ENCODE measurements around the gene IGF1R.

The IGF1R gene

DNA sequence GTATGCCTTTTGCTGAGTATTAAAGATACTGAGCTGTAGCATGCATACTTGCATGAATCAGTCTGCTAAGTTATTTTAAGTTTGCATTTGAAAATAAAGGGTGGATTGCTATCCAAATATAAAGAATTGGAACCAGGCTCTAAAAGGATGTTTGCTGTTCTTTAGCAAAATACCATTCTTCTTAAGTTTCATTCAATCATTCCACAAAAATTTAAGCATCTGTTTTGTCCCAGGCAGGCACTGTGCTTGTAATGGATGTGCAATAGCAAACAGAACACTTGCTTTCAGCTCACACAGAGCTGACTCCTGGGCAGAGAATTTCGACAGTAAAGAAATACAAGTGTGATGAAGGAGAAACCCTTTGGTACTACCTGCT is 208.2 kb downstream of the IGF1R start:
- no peak for DNase-seq (ENCODE audit: low read depth in 2 of 2)

DNA sequence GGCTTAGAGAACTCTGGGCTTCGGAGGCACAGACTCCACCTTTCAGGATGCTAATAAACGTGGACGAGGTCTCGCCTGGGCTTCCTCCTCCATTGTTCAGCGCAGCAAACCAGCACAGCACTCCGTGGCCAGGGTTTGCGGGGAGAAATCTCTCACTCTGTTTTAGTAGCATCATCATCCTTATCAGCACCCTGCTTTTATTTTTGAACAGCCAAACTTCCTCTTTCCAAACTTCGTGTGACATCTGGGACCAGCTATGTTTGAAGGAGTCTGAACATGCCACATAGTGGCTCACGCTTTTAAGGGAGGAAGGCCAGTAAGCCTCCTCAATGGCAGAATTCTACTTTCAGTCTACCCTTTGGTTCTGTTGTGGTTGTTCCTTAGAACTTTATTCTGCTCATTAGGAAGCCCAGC is 210.3 kb downstream of the IGF1R start:
- DNase-seq (ENCODE audit: low read depth in 2 of 2): no peak

DNA sequence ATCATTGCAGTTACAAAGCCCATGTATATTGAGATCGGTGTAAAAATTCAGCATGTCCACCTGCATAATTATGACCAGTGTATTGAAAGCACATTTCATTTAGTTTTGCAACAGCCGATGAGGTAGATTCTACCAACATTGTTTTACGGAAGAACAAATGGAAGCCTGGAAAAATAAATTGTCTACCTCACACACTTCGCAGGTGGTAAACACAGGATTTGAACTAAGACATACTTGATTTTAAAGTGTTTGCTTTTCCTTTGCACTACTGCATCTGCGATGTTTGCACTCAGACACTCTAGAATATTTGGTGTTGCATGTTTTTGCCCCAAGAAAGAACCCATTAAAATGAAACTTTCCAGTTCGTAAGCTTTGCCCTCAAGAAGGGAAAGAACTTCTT is 210.8 kb downstream of the IGF1R start:
- DNase-seq (ENCODE audit: low read depth in 2 of 2): no peak

DNA sequence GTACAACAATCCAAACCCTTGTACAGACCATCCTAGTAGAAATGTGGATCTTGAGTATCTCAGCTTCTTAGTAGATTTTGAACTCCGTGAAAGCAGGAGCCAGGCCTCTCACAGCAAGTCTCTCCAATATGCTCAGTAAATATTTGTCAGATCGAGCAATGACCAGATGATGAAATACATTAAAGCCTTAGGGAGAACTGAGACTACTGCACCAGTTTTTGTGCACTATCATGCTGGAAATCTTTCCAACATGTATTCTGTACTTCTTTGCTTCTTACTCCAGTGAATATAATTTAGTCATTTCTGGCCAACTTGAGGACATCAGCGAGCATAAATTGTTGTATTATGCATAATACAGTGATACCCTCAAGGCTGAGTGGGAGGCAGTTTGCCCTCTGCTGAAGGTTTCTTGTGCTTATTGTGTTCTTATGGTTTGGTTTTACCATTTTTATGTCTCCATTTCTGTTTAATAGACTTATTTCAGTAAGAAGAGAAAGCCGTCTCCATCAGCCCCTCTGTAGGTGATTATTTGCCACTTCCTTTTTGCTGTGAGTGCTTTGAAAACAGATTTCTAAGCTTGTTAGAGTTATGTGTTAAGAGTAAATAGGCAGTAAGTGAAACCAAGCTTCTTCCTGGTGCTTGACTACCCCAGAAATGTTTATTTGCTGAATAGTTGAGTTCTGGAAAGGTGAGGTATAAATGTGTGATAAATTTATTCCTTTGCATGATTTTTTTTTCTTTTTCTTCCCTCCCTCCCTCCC is 212.1 kb downstream of the IGF1R start:
- DNase-seq (ENCODE audit: low read depth in 2 of 2): no peak

DNA sequence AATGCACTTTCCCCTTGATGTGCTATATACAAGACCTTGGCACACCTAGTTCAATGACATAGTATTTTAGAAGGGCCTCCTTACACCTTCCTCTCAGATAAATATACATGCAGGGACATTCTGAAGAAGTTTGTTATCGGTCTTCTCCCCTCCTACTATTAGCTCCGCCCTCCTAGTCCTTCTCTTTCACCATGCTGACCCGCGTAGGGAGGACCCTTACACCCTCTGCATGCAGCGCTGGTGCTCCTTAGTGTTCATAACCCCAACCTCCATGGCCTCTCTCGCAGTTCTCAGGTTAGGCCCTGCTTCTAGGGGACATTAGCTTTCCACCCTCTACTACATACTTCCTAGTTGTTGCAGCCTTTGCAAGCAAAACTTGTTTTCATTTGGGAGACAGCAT is 212.8 kb downstream of the IGF1R start:
- DNase-seq (ENCODE audit: low read depth in 2 of 2): no peak

DNA sequence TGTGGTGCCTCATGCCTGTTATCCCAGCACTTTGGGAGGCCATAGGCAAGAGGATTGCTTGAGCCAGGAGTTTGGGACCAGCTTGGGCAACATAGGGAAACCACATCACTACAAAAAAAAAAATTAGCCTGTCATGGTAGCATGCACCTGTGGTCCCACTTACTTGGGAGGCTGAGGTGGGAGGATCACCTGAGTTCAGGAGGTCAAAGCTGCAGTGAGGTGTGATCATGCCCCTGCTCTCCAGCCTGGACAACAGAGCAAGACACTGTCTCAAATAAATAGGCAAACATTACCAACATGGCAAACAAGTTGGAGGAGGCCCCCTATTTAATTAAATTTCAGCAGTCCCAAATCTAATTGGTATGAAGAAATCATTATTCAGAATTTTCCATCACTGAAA is 215.6 kb downstream of the IGF1R start:
- no peak for DNase-seq (ENCODE audit: low read depth in 2 of 2)

DNA sequence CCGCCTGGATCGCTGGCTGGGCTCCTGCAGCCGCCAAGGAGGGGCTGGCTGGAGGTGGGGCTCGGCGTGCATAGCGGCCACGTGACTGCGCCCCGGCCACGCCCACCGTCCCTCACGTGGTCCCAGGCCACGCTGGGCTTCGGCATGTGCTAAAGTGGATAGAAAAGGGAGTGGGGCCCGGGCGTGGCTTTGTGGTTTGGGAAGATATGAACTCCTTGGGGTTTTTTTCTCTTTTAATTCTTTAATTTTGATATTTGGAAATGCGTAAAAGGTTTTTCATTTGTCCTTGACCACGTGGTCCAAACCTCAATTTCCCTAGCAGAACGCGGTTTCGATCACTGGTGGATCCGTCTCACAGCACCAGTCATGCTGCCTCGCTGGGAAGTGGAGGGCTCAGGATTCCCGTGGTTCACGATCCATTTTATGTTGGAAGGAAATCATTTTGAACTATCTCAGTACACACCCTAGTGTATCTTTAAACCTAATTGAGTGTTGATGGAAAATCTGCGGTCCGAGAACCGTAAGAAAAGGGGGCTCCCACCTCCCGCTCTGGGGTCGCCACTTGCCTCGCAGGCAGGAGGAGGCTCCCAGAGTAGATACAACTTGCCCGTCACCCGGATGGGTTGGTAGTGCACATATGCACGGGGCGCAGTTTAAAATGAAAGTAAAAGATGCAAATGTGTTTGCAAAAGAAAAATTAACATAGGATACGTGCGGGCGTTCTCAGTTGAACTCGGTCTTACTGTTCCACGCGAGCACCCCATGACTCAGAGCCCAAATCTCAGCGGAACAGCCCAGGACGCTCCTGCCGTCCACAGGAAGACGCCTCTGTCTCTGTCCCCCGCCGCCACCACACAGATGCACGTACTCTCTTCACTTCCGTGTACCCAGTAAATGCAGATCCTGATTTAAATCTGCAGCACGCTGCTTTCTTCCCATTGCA is 217.3 kb downstream of the IGF1R start:
- DNase-seq (ENCODE audit: low read depth in 2 of 2): peak; percentile 20 to 46

DNA sequence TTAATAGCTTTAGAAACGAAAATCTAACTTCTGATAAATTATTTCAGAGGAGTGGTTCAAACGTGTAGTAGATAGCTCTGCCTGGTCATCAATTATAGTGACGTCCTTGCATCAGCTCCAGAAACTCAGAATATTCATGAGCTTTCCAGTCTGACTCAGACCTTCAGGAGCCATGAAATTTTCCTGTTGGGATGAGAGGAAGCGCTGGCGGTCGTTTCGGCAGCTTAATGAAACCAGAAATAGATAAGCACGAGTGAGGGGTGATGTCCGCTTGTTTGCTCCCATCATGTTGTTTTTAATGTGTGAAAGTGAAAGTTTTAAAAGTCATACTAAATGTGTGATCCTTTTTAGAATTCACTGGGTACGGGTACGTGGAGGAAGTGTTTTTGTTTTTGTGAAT is 218.2 kb downstream of the IGF1R start:
- DNase-seq (ENCODE audit: low read depth in 2 of 2): no peak

DNA sequence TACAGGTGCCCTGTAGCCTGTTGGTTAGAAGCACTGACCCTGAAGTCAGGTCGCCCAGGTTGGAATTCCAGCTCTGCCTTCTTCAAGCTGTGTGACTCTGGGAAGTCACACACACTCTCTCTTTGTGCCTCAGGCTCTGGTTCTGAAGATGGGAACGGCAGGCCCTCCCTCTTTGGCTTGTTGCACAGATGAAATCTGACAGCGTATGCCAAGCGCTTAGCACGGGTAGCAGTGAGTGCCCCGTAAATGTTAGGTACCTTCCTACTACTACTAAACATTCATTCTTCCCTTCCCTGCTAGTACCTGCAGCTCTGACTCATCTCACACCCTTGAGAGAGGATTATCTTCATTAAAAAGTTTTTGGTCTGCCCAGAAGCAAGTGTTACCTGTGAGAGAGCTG is 220.2 kb downstream of the IGF1R start:
- no peak for DNase-seq (ENCODE audit: low read depth in 2 of 2)

DNA sequence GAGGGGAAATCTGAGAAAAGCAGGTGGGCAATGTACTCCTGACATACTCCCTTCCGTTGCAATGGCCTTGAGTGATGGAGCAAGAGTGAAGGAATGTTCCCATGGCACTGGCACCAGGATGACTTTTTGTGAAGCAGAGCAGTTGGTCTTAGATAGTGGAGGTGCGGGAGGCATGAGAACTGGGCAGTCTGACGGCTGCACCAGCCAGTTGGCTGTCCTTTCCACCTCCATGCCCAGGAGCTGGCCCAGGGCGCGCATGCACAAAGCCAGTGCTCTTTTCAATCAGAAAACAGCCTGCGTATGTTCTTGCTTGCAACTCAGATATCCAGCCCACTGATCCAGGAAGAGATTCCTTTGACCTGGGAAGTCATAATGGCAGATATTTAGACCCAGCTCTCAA is 222.4 kb downstream of the IGF1R start:
- DNase-seq (ENCODE audit: low read depth in 2 of 2): no peak

DNA sequence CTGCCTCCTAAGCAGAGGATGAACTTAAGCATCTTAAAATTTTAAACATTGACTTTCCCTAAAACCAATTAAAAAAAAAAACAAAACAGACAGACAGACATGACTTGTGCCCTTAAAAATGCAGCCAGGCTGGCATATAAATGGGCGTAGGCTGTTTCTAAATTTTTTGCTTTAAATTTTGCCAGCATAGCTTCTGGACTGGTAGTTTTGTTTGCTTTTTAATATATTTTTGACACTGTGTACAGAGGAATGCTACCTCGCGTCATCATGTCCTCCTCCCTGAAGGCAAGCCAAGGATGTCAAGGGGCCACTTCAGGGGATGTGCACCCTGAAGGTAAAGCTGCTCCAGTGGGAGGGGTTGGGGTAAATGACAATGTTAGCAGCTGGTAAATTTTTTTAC is 224.4 kb downstream of the IGF1R start:
- DNase-seq (ENCODE audit: low read depth in 2 of 2): no peak

DNA sequence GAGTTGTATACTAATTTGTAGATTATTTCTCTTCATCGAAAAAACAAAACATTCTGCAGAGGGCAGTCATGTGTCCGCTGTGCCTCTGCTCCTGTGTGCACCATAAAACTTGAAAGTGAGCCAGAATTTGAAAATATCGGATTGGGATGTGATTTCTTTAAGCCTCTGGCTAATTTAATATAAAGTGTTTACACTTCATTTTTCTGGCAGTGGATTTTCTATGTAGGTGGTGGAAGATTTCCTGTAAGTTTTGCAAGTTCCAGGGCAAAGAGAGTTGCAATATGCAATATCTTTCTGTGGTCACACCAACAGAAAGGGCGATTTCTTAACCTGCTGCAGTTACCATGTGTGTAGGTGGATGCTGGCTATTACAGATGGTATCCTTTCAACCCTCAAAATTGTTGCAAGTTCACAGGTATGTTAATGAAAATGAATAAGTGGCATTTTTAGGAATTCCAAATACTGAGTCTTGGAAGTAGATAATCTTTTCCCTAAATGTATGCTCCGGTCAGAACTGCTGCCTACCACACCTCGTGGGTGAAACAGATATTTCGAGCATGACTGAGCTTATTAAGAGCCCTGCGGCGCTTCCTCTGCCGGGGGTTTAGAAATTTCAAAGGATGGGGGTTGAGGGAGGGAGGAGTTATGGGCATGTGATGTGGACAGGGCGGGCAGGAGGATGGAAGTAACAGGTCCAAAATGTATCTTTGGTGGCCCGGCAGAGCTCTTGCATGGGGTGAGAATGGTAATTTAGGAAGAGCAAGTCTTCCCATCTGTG is 225.3 kb downstream of the IGF1R start:
- DNase-seq (ENCODE audit: low read depth in 2 of 2): no peak

DNA sequence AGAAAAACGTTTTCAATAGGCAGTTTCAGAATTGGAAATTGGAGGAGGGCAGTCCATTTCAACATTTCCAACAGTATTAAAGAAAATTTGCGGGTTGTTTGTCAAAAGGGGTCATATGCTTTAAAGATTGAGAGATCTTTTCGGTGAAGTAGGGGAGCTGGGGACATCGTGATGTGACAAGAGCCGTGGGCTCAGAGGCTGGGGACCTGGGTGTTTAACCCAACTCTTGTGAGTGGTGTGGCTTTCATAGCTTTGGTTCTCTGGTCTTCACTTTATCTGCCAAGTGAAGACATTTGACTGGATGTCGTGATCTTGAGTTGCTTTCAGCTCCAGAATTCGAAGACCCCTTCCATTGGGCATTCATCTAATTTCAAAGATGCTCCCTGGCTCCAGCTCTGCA is 226.0 kb downstream of the IGF1R start:
- no peak for DNase-seq (ENCODE audit: low read depth in 2 of 2)

DNA sequence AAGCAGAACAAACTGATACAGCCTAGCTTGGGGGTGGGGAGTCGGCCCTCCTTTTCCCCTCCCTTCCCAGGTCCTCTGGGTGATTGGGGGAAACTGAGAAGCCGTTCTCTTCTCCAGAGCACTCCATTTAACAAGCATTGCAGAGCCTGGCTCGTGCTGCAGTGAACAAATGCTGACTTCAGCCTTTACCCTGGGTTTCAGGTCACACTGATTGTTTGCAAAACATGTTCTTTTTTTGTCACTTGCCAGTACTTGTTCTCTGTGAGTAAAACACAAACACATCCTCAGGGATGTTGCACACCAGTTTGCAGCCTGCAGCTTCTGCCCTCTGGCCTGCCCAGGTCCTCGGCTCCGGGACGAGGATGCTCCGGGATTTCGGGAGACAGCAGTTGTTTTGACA is 226.4 kb downstream of the IGF1R start:
- no peak for DNase-seq (ENCODE audit: low read depth in 2 of 2)

DNA sequence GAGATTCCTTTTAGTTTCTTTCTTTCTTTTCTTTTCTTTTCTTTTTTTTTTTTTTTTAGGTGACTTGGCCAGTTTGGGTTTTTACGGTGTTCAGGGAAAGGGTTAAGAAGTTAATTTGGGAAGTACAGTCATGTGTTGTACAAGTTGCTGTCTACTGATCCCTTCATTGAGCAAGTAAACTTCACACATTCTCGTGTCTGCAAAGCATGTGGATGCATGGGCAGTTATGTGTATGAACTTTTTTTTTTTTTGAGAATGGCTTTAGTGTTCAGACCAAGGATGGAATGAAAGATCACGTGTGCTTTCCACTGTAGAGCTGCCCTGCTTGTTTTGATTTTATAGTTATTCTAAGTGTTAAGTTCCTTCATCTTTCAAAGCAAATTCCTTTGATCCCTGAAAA is 227.0 kb downstream of the IGF1R start:
- DNase-seq (ENCODE audit: low read depth in 2 of 2): no peak

DNA sequence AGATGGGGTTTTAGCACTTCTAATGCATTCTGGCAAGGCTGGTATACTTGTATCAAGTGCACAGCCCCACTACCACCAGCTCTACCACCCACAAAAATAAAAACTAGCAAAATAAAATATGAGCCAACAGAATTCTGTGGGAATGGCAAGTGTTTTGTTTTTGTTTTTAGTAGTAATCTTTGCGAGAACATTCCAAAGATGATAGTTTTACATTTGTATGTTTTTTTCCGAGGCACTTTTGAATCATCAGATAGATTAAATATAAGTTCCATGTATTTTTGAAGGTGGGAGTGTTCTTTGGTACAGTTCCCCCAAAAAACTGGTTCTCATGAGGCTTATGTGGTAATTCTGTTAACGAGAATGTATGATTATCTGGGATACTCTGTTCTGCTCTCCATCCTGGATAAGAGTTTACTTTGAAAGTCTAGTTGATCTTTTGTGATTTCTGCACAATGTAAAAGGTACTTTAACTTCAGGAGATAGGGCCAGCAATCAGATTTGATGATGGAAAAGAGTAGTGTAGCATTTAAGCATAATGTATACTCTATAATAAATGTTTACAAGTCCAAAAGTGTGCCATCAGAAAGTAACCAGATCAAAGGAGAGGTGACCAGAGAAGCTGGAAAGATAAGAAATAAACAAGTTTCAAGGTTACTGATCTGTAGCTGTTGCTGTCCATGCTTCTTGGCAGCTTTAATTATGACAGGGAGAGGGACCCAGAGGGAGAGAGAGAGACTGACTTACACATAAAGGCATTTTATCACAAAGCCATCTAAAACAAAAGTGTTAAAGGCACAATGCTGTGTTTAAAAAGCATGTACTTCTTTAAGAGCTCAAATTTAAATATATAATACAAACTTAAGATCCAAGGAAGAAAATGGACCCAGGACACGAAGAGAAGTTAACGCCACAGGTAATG is 228.4 kb downstream of the IGF1R start:
- no peak for DNase-seq (ENCODE audit: low read depth in 2 of 2)

DNA sequence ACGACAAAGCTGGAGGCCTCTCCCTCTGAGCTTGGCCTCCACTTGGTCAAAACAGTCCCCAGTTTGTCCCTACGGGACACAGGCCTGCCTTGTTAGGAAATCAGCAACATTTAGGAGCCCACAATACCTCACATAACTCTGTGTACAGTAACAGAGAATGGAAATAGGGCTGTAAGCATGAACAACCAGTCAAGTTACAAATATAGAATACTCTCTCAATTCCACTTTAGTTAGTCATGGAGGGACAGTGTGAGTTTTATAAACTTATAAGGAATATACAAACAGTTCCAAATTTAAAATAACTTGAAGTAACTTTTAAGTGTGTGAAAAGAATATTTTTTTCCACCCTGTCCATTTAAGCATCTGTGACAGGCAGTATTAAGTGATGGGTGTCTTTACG is 229.8 kb downstream of the IGF1R start:
- no peak for DNase-seq (ENCODE audit: low read depth in 2 of 2)

DNA sequence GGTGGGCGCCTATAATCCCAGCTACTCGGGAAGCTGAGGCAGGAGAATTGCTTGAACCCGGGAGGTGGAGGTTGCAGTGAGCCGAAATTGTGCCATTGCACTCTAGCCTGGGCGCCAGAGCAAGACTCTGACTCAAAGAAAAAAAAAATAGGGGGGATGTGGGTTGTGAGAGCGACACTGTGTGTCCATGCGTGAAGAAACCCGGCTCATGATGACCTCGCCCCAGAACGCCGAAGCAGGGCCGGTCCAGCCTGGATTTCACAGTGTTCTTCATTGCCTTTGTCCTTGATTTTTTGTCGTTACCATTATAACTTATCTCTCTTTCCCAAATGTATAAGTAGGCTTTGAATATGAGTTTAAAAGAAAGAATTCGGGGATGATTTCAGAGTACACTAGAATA is 230.5 kb downstream of the IGF1R start:
- no peak for DNase-seq (ENCODE audit: low read depth in 2 of 2)

DNA sequence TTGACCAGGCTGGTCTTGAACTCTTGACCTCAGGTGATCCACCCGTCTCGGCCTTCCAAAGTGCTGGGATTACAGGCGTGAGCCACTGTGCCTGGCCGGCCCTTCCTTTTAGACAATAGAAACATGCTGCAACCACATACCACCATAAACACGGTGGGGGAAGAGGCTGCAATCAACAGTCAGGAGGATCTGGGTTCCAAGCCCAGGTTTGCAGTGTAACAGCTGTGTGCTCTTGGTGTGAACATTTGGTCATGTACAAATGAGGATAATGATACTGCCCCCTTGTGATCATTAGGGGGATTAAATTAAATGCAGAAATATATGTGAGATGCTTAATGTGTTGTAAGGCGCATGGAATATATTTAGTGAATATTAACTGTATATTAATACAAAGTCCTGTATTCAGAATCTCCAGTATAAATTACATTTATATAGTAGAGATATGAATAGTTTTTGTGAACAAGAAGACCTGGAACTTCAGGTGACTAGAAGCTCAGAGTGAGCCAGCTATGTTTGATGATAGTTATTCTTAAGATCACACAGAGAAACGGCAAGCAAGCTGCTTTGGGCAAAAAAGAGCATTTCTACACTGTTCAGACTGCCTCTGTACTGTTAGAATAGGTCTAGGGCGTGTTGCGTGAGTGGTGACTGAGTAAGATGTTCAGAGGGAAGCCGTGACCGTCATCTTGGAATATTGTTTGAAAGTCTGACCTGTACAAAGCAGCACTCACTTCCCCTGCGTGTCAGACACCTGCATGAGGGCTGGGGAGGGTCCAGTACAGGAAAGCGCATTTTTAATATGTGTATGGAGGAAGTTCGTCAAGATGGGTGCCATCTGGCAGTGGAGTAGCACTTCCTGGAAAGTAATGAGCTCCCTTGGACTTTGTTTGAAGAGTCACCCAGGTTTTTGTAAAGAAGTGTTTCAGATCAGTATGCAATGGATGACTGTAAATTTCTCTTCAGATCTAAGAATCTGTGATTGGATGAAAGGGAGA is 233.5 kb downstream of the IGF1R start:
- DNase-seq (ENCODE audit: low read depth in 2 of 2): no peak

DNA sequence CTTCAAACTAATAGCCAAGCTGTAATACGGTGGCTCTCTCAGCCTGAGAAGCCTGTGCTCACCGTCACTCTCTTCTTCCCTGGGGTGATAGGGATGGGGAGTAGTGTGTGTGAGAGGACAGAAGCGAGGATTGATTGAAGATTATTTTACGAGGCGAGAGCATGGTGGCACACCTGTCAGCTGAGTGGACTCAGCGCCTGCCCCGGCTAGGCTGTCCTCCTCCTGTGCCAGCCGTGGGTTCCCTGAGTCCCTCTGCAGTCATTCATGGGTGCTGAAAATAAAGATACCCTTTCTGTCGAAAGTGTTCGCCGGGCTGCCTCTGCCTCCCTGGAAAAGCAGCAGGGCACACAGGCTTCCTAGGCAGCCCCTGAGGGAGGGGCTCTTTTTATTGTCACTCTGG is 235.1 kb downstream of the IGF1R start:
- no peak for DNase-seq (ENCODE audit: low read depth in 2 of 2)

Data from stimulated activated CD4-positive, alpha-beta T cell treated with anti-CD3 and anti-CD28 coated beads, Interleukin-1b, Interleukin-23, amount 100 ng/mL, for 1 hour (primary cell).